HG03469 (cell line): ENCODE results near the gene HINT1.
A peak's percentile ranks its signal among the peaks of the same experiment; 100 is the strongest.
"Not testable (repeated sequence)": the region's sequence is repeated elsewhere in the genome, so short reads cannot be mapped to it uniquely, and the experiment has no call there.

Source experiments
- ATAC-seq: cut with Tn5 transposase; IDR thresholded peaks from one replicate; pipeline ENCODE4 v1.9.1; 2021; ENCODE audit warnings: mild to moderate bottlenecking, moderate library complexity, moderate number of reproducible peaks; ENCODE audit not compliant: unreplicated experiment

Gene HINT1

DNA sequence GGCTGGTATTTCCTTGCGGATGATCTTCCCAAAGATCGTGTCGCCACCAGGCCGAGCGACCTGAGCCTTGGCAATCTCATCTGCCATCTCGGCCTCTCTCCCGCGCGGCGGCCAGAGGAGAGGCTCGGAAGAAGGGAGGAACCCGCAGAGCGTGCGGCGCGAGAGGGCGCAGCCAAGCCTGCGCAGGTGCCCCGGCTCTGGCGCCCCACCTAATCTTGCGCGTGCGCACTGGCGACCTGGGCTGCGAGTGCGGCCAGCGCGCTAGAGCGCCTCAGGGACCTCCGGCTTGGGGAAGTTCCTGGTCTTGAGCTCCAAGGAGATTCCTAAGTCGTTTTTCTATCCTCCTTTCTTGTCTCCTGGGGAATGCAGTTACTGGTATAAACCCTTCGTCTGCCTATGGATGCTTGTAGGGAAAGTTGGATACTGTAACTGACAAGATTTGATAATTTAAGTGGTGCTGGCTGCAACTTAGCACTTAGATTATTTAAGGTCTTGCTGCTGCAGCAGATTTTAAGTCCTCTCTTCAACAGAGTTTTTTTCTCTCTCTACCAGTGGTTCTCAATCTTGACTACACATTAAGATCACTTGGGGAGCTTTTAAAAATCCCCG is at the start of gene HINT1:
Gene HINT1 (minus strand): TSS at position 138 of the 609 bp plus-strand sequence. CDS start 51 bp downstream, at position 87.
- peak; percentile 77 for ATAC-seq

DNA sequence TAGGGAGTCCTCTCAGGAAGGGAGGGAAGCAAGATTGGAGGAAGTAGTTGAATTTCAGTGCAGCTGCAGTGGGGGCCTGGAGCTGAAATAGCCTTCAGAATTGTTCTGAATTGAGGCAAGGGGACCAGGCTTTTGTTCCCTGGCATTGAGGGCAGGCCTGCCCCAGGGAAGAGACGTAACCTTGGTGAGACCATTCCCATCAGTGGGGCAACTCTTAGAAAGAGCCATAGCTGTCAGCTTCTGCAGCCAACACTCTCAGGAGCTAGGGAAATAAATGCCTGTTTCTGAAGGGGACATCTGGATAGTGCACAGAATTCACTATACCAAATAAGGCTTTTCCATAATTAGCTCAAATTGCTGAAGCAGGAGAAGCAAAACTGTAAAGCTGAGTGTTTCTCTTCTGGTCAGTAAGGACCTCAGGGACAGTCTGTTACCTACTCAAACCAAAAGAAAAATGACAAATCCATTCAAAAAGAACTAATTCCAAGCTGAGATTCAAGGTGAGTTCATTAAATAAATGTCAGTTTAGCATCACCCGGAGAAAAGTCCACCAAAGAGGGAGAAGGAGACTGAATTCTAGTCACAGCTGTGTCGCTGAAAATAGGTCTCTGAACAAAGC is 49.7 kb upstream of the HINT1 start:
- ATAC-seq, result no peak

DNA sequence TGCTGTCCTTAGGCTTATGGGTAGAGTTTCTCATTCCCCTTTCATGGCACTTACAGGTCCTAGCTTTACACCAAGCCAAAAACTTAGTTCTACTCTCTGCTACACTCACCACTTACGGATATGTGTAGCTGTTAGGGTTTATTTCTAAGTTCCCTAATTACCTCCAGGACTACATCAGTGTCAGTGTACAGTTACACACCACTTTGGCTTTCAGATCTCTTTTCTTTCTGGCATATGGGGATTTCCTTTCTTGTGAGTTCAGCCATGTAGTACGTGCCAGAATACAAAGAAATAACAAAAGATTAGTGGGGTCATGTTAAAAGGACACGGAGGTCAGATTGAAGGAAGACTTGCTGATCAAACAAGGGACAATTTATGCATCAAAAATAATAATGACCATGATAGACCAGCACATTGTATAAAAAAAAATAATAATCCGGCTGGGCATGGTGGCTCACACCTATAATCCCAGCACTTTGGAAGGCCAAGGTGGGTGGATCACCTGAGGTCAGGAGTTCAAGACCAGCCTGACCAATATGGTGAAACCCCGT is 47.5 kb upstream of the HINT1 start:
- ATAC-seq, result peak; percentile 38

DNA sequence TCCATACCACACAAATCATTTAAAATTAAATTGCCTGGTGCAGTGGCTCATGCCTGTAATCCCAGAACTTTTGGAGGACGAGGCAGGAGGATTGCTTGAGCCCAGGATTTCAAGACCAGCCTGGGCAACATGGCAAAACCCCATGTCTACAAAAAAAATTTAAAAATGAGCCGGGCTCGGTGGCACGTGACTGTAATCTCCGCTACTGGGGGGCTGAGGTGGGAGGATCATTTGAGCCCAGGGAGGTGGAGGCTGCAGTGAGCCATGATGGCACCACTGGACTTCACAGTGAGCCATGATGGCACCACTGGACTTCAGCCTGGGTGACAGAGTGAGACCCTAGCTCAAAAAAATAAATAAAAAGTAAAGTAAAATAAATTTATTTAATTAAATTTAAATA is 46.6 kb upstream of the HINT1 start:
- ATAC-seq, result no peak

DNA sequence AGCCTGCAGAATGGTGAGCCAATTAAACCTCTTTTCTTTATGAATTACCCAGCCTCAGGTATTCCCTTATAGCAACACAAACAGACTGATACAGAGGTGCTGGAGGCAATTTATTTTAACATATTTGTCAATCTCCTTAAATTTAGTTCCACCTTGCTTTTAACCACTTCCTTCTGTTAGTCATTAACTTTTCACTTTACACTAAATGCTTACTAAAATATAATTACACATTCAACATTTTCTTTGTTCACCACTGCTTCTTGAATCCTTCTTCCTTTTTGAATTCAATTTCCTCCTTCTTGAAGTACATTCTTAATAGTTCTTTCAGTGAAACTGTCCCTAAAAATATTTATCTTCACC is 45.1 kb upstream of the HINT1 start:
- ATAC-seq, result no peak

DNA sequence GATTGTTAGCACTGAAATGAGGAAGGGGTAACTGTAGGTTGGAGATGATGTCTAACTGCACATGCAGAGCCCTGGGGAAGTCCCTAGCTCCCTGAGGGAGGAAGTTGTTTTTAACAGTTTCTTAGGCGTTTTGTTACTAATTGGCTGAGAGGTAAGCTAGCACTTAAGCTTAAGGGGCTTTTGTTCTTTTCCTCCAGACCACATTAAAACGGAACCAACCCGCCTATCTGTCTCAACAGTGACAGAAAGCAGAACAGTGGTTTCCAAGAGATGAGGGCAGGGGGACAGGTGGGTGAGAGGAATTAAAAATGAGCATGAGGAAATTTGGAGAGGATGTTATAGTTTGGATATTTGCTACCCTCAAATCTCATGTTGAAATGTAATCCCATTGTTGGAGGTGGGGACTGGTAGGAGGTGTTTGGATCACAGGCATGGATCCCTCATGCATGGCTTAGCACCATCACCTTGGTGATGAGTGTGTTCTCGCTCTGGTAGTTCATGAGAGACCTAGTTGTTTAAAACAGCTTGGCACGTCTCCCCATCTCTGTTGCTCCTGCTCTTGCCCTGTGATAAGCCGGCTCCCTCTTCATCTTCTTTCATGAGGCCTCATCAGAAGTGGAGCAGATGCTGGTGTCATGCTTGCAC is 44.6 kb upstream of the HINT1 start:
- peak; percentile 91 for ATAC-seq

DNA sequence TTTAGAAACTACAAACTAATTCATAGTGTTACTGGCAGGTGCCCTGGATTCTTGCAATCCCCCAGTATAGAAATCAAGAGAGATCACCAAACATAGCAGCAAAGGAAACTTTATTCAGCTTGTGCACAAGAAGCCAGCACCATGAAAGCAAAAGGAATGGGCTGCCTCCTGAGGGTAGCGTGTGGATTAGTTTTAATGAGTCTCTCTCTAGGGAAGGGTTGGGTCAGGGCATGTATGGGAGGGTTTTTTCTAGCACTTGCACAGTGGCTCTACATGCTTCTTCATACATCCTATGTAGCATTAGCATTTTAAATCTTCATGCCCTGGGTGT is 44.1 kb upstream of the HINT1 start:
- ATAC-seq, result no peak

DNA sequence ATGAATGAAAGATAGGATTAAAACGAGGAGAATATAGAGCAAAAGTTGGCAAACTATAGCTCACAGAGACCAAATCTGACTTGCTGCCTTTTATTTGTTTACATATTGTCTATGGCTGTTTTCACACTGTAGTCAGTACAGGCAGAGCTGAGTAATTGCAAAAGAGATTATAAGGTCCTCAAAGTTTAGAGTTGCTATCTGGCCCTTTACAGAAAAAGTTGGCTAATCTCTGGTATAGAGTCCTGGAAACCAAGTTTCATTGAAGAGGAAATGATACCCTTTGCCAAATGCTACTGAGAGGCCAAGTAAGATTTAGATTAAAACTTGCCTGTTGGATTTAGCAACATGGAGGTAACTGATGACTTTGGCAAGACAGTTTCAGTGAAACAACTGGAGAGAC is 41.7 kb upstream of the HINT1 start:
- no peak for ATAC-seq

DNA sequence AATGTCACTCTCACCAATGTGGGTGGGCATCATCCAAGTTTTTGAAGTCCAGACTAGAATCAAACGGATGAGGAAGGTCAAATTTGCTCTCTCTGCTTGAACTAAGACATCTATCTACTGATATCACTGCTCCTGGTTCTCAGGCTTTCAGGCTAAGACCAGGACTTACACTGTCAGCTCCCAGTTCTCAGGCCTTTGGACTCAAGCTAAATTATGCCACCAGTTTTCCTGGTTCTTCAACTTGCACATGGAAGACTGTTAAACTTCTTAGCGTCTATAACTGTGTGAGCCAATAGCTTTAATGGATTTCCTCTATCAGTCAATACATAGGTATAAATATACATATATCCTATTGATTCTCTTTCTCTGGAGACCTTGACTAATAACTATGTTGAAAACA is 41.0 kb upstream of the HINT1 start:
- ATAC-seq, result no peak

DNA sequence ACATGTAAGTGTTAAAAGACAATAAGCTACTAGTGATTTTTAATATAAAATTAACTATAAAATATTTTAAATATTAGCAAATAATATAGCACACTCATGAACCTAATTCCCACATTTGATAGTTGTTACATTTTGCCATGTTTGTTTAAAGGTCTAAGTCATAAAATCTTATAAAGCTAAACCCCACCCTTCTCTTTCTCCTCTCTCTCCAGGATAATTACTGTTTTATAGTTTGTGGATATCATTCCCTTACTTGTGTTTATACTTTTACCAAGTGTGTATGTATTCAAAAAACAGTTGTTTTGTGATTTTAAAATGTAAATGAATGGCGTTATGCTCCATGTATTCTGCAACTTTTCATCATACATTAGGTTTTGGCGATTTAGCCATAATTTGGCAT is 39.9 kb upstream of the HINT1 start:
- ATAC-seq, result no peak

DNA sequence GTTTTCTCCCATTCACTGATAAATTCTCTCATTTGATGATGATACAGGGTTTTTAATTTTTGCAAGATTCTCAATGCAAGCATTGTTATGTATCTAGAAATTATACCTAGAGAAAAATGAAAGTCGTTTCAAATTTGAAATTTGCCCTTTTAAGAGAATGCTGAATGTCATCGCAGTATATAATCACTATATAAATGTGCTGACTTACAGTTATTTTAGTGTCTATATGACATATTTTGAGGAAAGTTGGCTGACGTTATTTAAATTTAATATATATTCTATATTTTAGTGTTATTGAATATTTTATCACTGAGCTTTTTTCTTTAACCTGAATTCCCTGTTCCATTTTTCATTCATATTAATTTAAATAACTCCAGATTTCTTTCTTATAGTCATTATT is 35.5 kb upstream of the HINT1 start:
- ATAC-seq, result no peak

DNA sequence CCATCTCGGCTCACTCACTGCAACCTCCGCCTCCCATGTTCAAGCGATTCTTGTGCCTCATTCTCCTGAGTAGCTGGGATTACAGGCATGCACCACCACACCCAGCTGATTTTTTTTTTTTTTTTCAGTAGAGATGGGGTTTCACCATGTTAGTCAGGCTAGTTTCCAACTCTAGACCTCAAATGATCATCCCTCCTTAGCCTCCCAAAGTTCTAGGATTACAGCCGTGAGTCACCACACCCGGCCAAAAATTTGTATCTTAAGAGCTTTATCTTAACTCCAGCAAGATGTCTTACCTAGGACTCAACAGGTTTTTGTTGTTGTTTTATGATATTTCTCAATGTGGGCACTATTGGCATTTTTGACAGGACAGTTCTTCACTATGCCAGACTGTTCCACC is 33.6 kb upstream of the HINT1 start:
- ATAC-seq, result no peak

DNA sequence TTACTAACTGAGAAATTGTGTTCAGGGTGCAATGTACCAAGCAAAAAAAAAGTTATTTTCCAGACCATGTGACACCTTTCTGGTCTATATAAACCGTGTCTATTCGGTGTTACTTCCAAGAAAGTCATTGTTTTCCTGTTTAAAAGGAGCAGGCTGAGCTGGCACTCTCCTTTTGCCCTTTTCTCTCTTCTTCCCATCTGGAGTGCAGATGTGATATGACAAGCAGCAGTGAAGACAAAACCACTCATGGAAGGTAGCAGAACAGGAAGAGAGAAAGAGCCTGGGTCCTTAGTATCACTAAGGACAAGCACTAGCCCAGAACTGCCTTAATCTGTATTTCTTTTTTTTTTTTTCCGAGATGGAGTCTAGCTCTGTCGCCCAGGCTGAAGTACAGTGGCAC is 31.3 kb upstream of the HINT1 start:
- no peak for ATAC-seq

DNA sequence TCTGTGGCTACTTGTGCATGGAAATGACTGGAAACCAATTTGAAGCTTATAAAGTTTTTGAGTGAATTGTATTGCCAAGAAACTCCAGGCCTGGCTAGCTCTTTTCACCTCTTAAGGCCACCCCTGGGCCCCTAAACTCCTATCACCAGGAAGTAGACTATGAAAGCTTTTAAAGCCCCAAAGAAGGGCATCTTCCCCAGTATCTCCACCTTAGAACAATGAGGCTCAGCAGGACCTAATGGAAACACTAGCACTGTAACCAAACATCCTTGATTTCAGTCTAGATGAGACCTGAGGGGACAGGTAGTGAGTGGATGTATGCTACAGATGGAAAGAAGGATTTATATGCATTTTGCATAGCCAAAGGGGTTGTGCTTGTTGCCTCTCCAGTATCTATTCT is 30.6 kb upstream of the HINT1 start:
- ATAC-seq, result no peak

DNA sequence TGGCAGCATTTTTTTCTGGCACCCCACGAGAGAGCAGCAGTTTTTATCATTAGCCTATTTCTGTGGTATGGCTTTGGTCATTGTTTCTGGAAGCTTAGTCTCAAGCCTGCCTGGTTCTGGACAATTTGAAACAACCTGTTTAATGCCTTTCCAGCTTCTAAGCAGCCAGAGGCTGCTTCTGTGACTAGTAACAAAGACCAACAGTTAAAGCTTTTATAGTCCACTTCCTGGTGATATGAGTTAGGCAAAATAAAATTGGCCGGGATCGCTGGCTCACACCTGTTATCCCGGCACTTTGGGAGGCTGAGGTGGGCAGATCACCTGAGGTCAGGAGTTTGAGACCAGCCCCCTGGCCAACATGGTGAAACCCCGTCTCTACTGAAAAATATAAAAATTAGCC is 29.7 kb upstream of the HINT1 start:
- no peak for ATAC-seq

DNA sequence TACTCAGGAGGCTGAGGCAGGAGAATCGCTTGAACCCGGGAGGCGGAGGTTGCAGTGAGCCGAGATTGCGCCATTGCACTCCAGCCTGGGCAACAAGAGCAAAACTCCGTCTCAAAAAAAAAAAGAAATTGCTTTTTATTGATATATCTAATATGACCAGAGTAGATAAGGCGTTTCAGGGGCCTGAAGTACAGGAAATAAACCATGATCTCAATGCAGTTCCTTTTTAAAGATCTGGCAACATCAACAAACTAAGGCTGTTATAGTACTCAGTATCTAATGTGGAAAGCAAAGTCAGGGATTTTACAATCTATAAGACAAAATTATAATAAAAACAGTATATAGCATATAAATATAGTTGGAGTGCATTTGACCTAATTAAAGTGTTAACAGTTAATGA is 28.8 kb upstream of the HINT1 start:
- not testable (repeated sequence) for ATAC-seq

DNA sequence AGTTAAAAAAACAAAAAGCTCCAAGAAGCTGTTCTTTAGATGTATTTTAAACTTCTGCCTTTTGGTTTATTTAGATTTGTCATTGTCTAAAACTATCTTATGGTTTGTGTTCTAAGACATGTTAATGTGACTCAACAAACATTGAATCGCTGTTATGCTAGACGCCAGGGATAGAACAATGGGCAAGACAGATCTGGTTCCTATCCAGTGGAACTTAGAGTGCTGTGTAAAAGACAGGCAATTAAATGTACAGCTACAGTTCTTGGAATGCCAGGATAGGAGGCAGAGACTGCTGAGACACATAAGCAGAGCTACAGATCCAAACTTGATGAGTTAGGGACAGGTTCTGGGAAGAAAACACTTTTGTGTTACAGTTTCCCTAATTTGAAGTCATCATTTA is 28.1 kb upstream of the HINT1 start:
- ATAC-seq, result no peak

DNA sequence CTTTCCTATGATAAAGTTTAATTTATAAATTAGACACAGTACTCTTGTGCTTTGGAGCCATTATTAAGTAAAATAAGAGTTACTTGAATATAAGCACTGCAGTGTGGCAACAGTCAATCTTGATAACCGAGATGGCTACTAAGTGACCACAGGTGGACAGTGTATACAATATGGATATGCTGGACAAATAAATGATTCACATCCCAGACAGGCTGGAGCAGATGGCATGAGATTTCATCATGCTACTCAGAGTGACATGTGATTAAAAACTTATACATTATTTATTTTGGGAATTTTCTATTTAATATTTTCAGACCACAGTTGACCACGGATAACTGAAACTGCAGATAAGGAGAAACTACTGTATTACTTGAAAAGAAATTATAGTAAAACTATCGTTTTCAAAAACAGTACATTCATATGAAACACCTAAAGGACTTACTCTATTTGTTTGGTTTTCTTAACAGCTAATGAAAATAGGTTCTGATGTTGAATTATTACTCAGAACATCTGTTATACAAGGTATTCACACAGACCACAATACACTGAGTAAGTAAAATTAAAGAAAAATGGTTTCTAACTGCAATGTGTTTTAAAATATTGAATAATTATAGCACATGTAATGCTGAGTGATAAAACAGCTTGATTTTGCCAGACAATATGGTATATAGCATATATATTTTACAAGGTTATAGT is 21.7 kb upstream of the HINT1 start:
- ATAC-seq, result no peak

DNA sequence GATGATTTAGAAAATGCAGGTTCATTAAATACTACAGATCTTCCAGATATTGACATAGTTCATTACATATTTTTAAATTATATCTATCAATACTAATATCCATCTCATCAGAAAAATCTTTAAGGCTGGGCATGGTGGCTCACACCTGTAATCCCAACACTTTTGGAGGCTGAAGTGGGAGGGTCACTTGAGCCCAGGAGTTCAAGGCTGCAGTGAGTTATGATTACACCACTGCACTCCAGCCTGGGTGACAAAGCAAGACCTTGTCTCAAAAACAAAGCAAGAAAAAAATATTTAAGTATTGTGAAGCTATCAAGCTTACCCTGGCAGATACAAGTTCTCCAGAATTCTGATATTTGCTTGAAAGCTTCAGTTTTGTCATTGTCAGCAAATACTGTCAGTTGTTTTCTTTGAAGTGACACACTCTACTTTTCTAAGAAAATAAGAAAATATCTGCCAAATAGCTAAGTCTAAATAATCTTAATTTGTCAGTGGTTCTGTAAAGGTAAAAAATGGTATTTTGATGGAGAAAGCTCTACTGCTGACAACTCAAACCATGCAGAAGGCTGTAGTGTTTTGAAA is 20.6 kb upstream of the HINT1 start:
- ATAC-seq, result no peak

DNA sequence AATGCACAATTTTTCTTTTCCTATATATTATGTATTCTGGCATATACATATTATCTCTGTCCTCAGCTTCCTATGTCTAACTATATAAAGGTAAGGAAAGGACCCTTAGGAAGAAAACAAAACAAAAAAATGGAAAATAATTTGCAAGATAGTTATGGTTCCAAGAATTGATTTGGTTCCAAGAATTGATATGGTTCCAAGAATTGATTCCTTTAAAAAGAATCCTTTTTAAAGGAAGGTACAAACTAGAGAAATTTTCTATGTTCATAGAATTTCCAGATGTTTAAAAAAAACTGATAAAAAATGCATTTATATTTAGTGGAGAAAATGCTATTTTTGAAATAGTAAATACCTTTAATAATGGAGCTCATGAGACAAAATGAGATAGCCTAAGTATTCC is 17.8 kb upstream of the HINT1 start:
- ATAC-seq, result no peak

DNA sequence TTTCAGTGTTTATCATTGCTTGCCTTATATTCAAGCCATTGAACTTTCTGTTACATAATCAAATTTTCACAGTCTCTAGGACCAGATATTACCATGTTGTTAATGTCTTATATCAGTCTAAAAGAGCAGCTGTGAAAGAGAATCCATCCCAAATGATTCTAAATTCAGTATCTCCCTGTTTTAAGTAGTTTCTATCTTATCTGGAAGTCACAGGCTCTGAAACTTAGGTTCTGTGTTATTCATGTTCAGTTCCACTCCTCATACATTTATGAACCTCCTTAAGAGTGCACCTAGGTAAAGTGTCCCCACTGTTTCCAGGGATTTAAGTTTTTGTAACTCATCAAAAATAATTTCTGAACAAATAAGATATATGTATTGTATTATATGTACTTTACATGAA is 15.4 kb upstream of the HINT1 start:
- no peak for ATAC-seq
